CD14-positive monocyte (primary cell): Measurements from ENCODE around the gene PARP12. TPM values are rescaled to one million over a fixed set of nuclear protein-coding genes. Genes with fewer than 3 reads are reported as not detected.

Source experiments
- DNase-seq, 3 donors: peaks; one replicate each; pipeline ENCODE4 v3.0.0-alpha.2; 2011 to 2022
- H2AFZ ChIP-seq: 2 replicates; pipeline ENCODE4 v1.6.0; 2012; ENCODE audit warnings: mild to moderate bottlenecking, low read depth, low read length, inconsistent platforms; ENCODE audit not compliant: insufficient read depth, poor library complexity, severe bottlenecking
- H3K27ac ChIP-seq, 2 donors: 1 replicate in 1 of 2; 2 replicates in 1 of 2; pipeline ENCODE4 v1.5.1; 2012 to 2013; ENCODE audit warnings: low read length in 2 of 2, control low read depth in 1 of 2, inconsistent platforms in 1 of 2, low read depth in 1 of 2, mild to moderate bottlenecking in 1 of 2
- H3K27me3 ChIP-seq, 2 donors: one replicate each; pipeline versions ENCODE4 v1.6.0 to v1.6.1; 2011 to 2013; ENCODE audit warnings: low read length in 2 of 2; ENCODE audit not compliant: control insufficient read depth in 2 of 2, insufficient read depth in 2 of 2
- H3K36me3 ChIP-seq, 2 donors: replicated peaks in 1 of 2; 1 replicate in 1 of 2; 2 replicates in 1 of 2; pipeline versions ENCODE4 v1.5.1 to v1.6.1; 2012 to 2013; ENCODE audit warnings: low read length in 2 of 2, control low read depth in 1 of 2, inconsistent platforms in 1 of 2, mild to moderate bottlenecking in 1 of 2; ENCODE audit not compliant: insufficient read depth in 2 of 2, control insufficient read depth in 1 of 2
- H3K4me1 ChIP-seq, 2 donors: 1 replicate in 1 of 2; 2 replicates in 1 of 2; pipeline versions ENCODE4 v1.5.1 to v1.6.1; 2012 to 2013; ENCODE audit warnings: low read length in 2 of 2, control low read depth in 1 of 2, inconsistent platforms in 1 of 2, mild to moderate bottlenecking in 1 of 2, moderate library complexity in 1 of 2; ENCODE audit not compliant: insufficient read depth in 2 of 2, control insufficient read depth in 1 of 2
- H3K4me2 ChIP-seq: replicated peaks from 2 replicates; pipeline ENCODE3; 2012; ENCODE audit warnings: low read length, moderate library complexity, mild to moderate bottlenecking; ENCODE audit not compliant: poor library complexity, severe bottlenecking; ENCODE audit errors: extremely low read depth
- H3K4me3 ChIP-seq, 3 experiments: fragments of 200-600 bp in 1 of 3; sonication (generic) in 1 of 3; replicated peaks in 1 of 3; 1 replicate in 2 of 3; 2 replicates in 1 of 3; pipeline ENCODE4 v1.5.1; 2011 to 2013; ENCODE audit warnings: low read length in 3 of 3, mild to moderate bottlenecking in 3 of 3, control low read depth in 2 of 3, low read depth in 2 of 3, inconsistent platforms in 1 of 3, moderate library complexity in 1 of 3
- H3K79me2 ChIP-seq: 2 replicates; pipeline ENCODE4 v1.6.0; 2012; ENCODE audit warnings: mild to moderate bottlenecking, control low read depth, inconsistent platforms, low read length, moderate library complexity; ENCODE audit not compliant: insufficient read depth
- H3K9ac ChIP-seq: 2 replicates; pipeline ENCODE4 v1.6.0; 2017; ENCODE audit warnings: low read length, mild to moderate bottlenecking; ENCODE audit not compliant: insufficient read depth, poor library complexity, severe bottlenecking
- H3K9me3 ChIP-seq, 2 donors: replicated peaks in 1 of 2; 1 replicate in 1 of 2; 2 replicates in 1 of 2; pipeline versions ENCODE4 v1.5.1 to v1.6.1; 2012 to 2013; ENCODE audit warnings: low read length in 2 of 2, control low read depth in 1 of 2; ENCODE audit not compliant: control insufficient read depth in 1 of 2, insufficient read depth in 1 of 2
- H4K20me1 ChIP-seq: 2 replicates; pipeline ENCODE4 v1.6.0; 2012; ENCODE audit warnings: mild to moderate bottlenecking, low read length, control low read depth, moderate library complexity; ENCODE audit not compliant: insufficient read depth
- H3K27ac Mint-ChIP-seq, 7 donors: one replicate each; pipeline ENCODE4 v1.8.0; 2020; ENCODE audit warnings: mild to moderate bottlenecking in 7 of 7, mixed read lengths in 7 of 7, moderate library complexity in 6 of 7, inconsistent platforms in 2 of 7
- H3K27me3 Mint-ChIP-seq, 3 donors: one replicate each; pipeline ENCODE4 v1.8.0; 2021 to 2022; ENCODE audit warnings: low read depth in 3 of 3, mild to moderate bottlenecking in 3 of 3, mixed read lengths in 3 of 3, moderate library complexity in 3 of 3, inconsistent platforms in 1 of 3
- H3K36me3 Mint-ChIP-seq, 2 donors: one replicate each; pipeline ENCODE4 v1.8.0; 2020; ENCODE audit warnings: mixed read lengths in 2 of 2, inconsistent platforms in 1 of 2, mild to moderate bottlenecking in 1 of 2
- H3K4me1 Mint-ChIP-seq: one replicate; pipeline ENCODE4 v1.8.0; 2020; ENCODE audit warnings: mild to moderate bottlenecking, mixed read lengths
- H3K4me3 Mint-ChIP-seq, 2 donors: one replicate each; pipeline ENCODE4 v1.8.0; 2020; ENCODE audit warnings: mild to moderate bottlenecking in 2 of 2, mixed read lengths in 2 of 2, moderate library complexity in 1 of 2
- H3K9me3 Mint-ChIP-seq, 7 donors: one replicate each; pipeline ENCODE4 v1.8.0; 2020 to 2022; ENCODE audit warnings: mixed read lengths in 7 of 7, mild to moderate bottlenecking in 6 of 7, moderate library complexity in 6 of 7, inconsistent platforms in 2 of 7
- WGBS: methylation state at CpG from one replicate; pipeline ENCODE4 v1.1.5; 2013; ENCODE audit warnings: missing lambda C conversion rate; ENCODE audit not compliant: insufficient coverage; 5-methylcytosine and 5-hydroxymethylcytosine counted together
- intact Hi-C, 2 donors: fragments of 100-400 bp; cut with micrococcal nuclease; formaldehyde crosslinking; loops; one replicate each; pipeline versions ENCODE4 v1.15.0 to v1.15.1; 2023
- polyA plus RNA-seq, 3 donors: library from polyadenylated mRNA; depleted of rRNA in 1 of 3; unstranded in 2 of 3; stranded (reverse) in 1 of 3; fragments of 300-500 nt in 2 of 3; fragments of >200 nt in 1 of 3; fragmentation: Illumina TruSeq in 2 of 3; gene quantifications; 1 replicate in 2 of 3; 2 replicates in 1 of 3; pipeline ENCODE4 v1.2.3, GENCODE V29; 2012 to 2021
- TF ChIP-seq, protein P1 (sequence below): fragments of 200-600 bp; IDR thresholded peaks from one replicate; pipeline ENCODE4 v1.8.0; 2022; ENCODE audit warnings: antibody characterized with exemption, mild to moderate bottlenecking

Gene PARP12
- polyA plus RNA-seq, 3 donors, result 16.7 to 116 (median 37.8) TPM

DNA sequence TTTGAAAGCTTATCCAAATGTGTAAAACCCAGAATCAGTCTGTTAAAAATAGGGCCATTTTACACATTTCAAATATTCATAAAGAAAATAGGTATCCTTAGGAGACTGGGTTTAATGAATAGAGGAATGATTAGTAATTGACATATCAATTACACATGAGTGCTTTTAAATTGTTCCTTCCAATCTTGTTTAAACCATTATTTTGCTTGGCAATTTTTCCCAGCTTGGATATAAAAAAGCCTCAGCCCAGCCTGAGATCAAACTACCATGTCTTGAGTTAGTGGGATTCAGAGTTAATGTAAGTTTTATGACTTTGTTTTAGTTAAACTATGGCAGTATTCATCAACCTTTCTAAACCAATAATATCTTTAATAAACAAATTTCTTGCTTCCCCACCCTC lies 28.3 kb downstream of the PARP12 start:
- no peak for DNase-seq
- Histone ChIP-seq H3K27me3 (no peaks in the 10 kb centered on the region), H3K4me3 (no peak overlapping the region), H3K27ac (no peak overlapping the region), H3K79me2 (no peaks in the 10 kb centered on the region), H3K9me3 (no peaks in the 10 kb centered on the region), H3K4me2 (no peak overlapping the region), H4K20me1 (peaks cover 52% of the 10 kb centered on the region), H2AFZ (no peak overlapping the region), H3K9ac (no peak overlapping the region), H3K4me1 (peaks cover 17 to 24% of the 10 kb centered on the region in 2 donors), H3K36me3 (peaks cover 32 to 76% of the 10 kb centered on the region in 2 donors)
- TF ChIP-seq, protein P1, sequence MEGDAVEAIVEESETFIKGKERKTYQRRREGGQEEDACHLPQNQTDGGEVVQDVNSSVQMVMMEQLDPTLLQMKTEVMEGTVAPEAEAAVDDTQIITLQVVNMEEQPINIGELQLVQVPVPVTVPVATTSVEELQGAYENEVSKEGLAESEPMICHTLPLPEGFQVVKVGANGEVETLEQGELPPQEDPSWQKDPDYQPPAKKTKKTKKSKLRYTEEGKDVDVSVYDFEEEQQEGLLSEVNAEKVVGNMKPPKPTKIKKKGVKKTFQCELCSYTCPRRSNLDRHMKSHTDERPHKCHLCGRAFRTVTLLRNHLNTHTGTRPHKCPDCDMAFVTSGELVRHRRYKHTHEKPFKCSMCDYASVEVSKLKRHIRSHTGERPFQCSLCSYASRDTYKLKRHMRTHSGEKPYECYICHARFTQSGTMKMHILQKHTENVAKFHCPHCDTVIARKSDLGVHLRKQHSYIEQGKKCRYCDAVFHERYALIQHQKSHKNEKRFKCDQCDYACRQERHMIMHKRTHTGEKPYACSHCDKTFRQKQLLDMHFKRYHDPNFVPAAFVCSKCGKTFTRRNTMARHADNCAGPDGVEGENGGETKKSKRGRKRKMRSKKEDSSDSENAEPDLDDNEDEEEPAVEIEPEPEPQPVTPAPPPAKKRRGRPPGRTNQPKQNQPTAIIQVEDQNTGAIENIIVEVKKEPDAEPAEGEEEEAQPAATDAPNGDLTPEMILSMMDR, result no peak
- peaks cover 0 to 4% (median 0%) of the 10 kb centered on the region in 7 donors for H3K9me3 Mint-ChIP-seq
- H3K36me3 Mint-ChIP-seq, result peaks cover 82 to 94% of the 10 kb centered on the region in 2 donors
- intact Hi-C loops, result no loop called here
- H3K27me3 Mint-ChIP-seq, result peaks cover 0 to 7% (median 0%) of the 10 kb centered on the region in 3 donors
- H3K4me1 Mint-ChIP-seq, result peaks cover 25% of the 10 kb centered on the region
- no peak overlapping the region for H3K4me3 Mint-ChIP-seq
- no peak overlapping the region for H3K27ac Mint-ChIP-seq

DNA sequence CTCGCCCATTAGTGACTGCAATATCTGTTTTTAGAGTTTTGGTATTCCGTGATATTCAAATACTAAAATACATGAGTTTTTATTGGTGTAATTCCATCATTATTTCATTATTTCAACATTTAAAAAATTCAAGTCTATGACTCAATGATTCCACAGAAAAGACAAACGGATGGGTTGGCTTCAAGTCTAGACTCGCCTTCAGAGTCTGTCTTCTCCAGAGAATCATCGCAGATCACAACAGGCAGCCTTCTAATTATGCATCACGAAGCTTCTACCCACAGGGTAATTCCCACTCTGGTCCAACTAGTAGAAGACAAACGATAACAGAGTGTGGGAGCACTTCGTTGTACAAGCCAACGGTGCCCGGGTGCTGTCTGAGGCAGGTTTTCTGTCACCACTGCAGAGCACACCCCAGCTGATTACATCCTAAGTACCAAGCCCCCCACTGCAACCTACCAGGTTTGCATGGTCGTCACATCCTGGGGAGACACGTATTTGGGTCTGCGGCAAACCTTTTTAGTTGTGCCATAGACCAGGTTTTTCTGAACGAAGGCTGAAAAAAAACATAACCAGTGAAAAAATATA lies 28.9 kb downstream of the PARP12 start:
- DNase-seq, result no peak
- Histone ChIP-seq H3K4me3 (no peak overlapping the region), H2AFZ (no peak overlapping the region), H4K20me1 (peaks cover 52% of the 10 kb centered on the region), H3K4me2 (no peak overlapping the region), H3K79me2 (no peaks in the 10 kb centered on the region), H3K27ac (no peak overlapping the region), H3K36me3 (peaks cover 27 to 74% of the 10 kb centered on the region in 2 donors), H3K4me1 (peaks cover 17 to 24% of the 10 kb centered on the region in 2 donors), H3K9ac (no peak overlapping the region), H3K9me3 (no peaks in the 10 kb centered on the region), H3K27me3 (no peaks in the 10 kb centered on the region)
- peaks cover 0 to 4% (median 0%) of the 10 kb centered on the region in 7 donors for H3K9me3 Mint-ChIP-seq
- 96% methylated on average over 9 of the region's 14 CpGs for WGBS
- H3K36me3 Mint-ChIP-seq, result peaks cover 78 to 90% of the 10 kb centered on the region in 2 donors
- peaks cover 0 to 3% (median 0%) of the 10 kb centered on the region in 3 donors for H3K27me3 Mint-ChIP-seq
- H3K27ac Mint-ChIP-seq, result no peak overlapping the region
- no peak overlapping the region for H3K4me3 Mint-ChIP-seq
- H3K4me1 Mint-ChIP-seq, result peaks cover 25% of the 10 kb centered on the region
- TF ChIP-seq, protein P1, result no peak
- intact Hi-C loops, result no loop called here
